Heart left ventricle (tissue), 16 donors: ENCODE results near the gene ZNF646. TPM values are rescaled to one million over a fixed set of nuclear protein-coding genes. Genes with fewer than 3 reads are reported as not detected.

ENCODE experiments used
- ATAC-seq, 4 donors: fragments of 200-7000 bp; cut with Tn5 transposase; one replicate each; pipeline ENCODE4 v1.9.1; 2020 to 2022; ENCODE audit warnings: moderate library complexity in 4 of 4, mild to moderate bottlenecking in 3 of 4, moderate number of reproducible peaks in 1 of 4
- DNase-seq, 5 donors: peaks; one replicate each; pipeline ENCODE4 v3.0.0-alpha.2; 2020
- H3K27ac ChIP-seq, 12 donors: fragments of 200-600 bp; sonication (generic) in 4 of 12; one replicate each; pipeline versions ENCODE4 v1.5.0 to v1.8.0; 2016 to 2022; ENCODE audit warnings: mild to moderate bottlenecking in 2 of 12
- H3K27me3 ChIP-seq, 9 donors: fragments of 200-600 bp; sonication (generic) in 2 of 9; one replicate each; pipeline versions ENCODE4 v1.5.1 to v1.8.0; 2016 to 2022; ENCODE audit warnings: mild to moderate bottlenecking in 3 of 9
- H3K36me3 ChIP-seq, 9 donors: fragments of 200-600 bp; sonication (generic) in 2 of 9; one replicate each; pipeline versions ENCODE4 v1.5.0 to v1.8.0; 2018 to 2022; ENCODE audit warnings: mild to moderate bottlenecking in 2 of 9
- H3K4me1 ChIP-seq, 12 donors: fragments of 200-600 bp; sonication (generic) in 4 of 12; one replicate each; pipeline versions ENCODE4 v1.5.0 to v1.8.0; 2016 to 2022; ENCODE audit warnings: mild to moderate bottlenecking in 3 of 12
- H3K4me3 ChIP-seq, 12 donors: fragments of 200-600 bp; sonication (generic) in 4 of 12; one replicate each; pipeline versions ENCODE4 v1.5.0 to v1.8.0; 2017 to 2022; ENCODE audit warnings: mild to moderate bottlenecking in 9 of 12, moderate library complexity in 4 of 12
- H3K9me3 ChIP-seq, 12 donors: fragments of 200-600 bp; sonication (generic) in 4 of 12; one replicate each; pipeline versions ENCODE4 v1.5.0 to v1.8.0; 2016 to 2022; ENCODE audit warnings: mild to moderate bottlenecking in 1 of 12
- POLR2A ChIP-seq, 2 donors: fragments of 450-650 bp; IDR thresholded peaks; one replicate each; pipeline ENCODE4 v1.6.1; 2017; ENCODE audit warnings: antibody characterized with exemption in 2 of 2, mild to moderate bottlenecking in 2 of 2, moderate library complexity in 2 of 2
- WGBS, 4 donors: extraction: QIAGEN DNeasy Blood & Tissue Kit in 2 of 4; methylation state at CpG; one replicate each; pipeline versions ENCODE4 v1.1.5 to v1.1.7; 2013 to 2018; 5-methylcytosine and 5-hydroxymethylcytosine counted together
- intact Hi-C, 10 donors: fragments of 100-400 bp; cut with DNase I; formaldehyde crosslinking; loops; one replicate each; pipeline versions ENCODE4 v1.11.1 to v1.14.2; 2022
- polyA plus RNA-seq, 2 donors: library from polyadenylated mRNA; stranded (reverse); fragments of 200-250 nt; gene quantifications; one replicate each; pipeline ENCODE4 v1.2.3, GENCODE V29; 2013
- total RNA-seq, 9 donors: library from RNA; depleted of rRNA in 2 of 9; stranded (reverse); fragments of >200 nt in 2 of 9; fragmentation: NEBNext Ultra II Directional in 3 of 9; extraction: Animal tissue kit (Norgen Biotek cat#: 25700) in 3 of 9; gene quantifications; one replicate each; pipeline versions ENCODE4 v1.1.0 to v1.2.4, GENCODE V29; 2016 to 2023
- TF ChIP-seq, protein P1 (sequence below), 12 donors: fragments of 200-600 bp; sonication (generic) in 4 of 12; IDR thresholded peaks; one replicate each; pipeline versions ENCODE4 v1.5.0 to v1.8.0; 2018 to 2022; ENCODE audit warnings: antibody characterized with exemption in 12 of 12, mild to moderate bottlenecking in 5 of 12
- donor health status: ischemic (EF 13 %, LVEDD 7.1; RV severe dilation, severe dysfunction).
- donor health status: healthy with polysubstance abuse.
- donor health status: DM: no; HTN: yes; CAD: no.
- donor health status: DM: no; HTN: no; CAD: no.
- donor health status: ischemic (EF 25% LVEDD 6.9; RV normal size, moderate dysfunction).
- donor health status: ischemic (EF 25% LVEDD 5.7; RV mildly dilated, moderate dysfunction).
- donor health status: healthy.
- donor health status: DM: yes; HTN: yes; CAD: no.
- donor health status: ischemic (EF 35%, LVEDD 5.7; RV mildly dilated, moderate dysfunction).
- donor health status: nonischemic (EF 11% LVEDD 7.7; RV severe dilation, severe dysfunction).
- donor health status: DM: yes; HTN: yes; CAD: no.
- donor health status: PGD.
- donor health status: ischemic (EF 29% LVEDD 5.4; RV normal size, mild dysfunction).
- donor health status: nonischemic (EF 23%, LVEDD 6.1; RV moderate dilation, normal function).

The ZNF646 gene
- total and polyA plus RNA-seq, 11 donors: 6.4 to 15.5 (median 10.0) TPM

- Histone ChIP-seq H3K27me3 (no peaks in the 10 kb centered on the region), H3K4me1 (peaks cover 3 to 38% (median 24%) of the 10 kb centered on the region in 12 donors), H3K36me3 (peaks cover 0 to 57% (median 51%) of the 10 kb centered on the region in 9 donors), H3K27ac (no peak overlapping the region), H3K4me3 (no peak overlapping the region), H3K9me3 (no peaks in the 10 kb centered on the region)
- TF ChIP-seq POLR2A (IDR thresholded peaks at IDR 0.05): no peak
- TF ChIP-seq, protein P1, sequence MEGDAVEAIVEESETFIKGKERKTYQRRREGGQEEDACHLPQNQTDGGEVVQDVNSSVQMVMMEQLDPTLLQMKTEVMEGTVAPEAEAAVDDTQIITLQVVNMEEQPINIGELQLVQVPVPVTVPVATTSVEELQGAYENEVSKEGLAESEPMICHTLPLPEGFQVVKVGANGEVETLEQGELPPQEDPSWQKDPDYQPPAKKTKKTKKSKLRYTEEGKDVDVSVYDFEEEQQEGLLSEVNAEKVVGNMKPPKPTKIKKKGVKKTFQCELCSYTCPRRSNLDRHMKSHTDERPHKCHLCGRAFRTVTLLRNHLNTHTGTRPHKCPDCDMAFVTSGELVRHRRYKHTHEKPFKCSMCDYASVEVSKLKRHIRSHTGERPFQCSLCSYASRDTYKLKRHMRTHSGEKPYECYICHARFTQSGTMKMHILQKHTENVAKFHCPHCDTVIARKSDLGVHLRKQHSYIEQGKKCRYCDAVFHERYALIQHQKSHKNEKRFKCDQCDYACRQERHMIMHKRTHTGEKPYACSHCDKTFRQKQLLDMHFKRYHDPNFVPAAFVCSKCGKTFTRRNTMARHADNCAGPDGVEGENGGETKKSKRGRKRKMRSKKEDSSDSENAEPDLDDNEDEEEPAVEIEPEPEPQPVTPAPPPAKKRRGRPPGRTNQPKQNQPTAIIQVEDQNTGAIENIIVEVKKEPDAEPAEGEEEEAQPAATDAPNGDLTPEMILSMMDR (IDR thresholded peaks at IDR 0.05): no peak
- WGBS, 4 donors: 62 to 80% (median 71%) methylated on average over 10 to 16 of the region's 16 CpGs
- intact Hi-C loops: loop anchor here in 5 of 10 donors (10.0 kb wide), 6 partner anchors 92 to 378 kb away; partner anchors contain the start of genes ARMC5 (in 1 of the 5), FUS (in 1 of the 5), HSD3B7 (in 1 of the 5) and SETD1A (in 1 of the 5)
- ATAC-seq (no peak), DNase-seq (no peak)
These were observed 2.1 kb downstream of the ZNF646 start for GRCh38 chr16:31076319-31076718.

DNA sequence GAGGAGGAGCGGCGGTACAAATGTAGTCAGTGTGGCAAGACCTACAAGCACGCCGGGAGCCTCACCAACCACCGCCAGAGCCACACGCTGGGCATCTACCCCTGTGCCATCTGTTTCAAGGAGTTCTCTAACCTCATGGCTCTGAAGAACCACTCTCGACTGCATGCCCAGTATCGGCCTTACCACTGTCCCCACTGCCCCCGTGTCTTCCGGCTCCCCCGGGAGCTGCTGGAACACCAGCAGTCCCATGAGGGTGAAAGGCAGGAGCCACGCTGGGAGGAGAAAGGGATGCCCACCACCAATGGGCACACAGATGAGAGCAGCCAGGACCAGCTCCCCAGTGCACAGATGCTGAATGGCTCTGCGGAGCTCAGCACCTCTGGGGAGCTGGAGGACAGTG is 2.8 kb downstream of the ZNF646 start:
- peaks cover 0 to 62% (median 55%) of the 10 kb centered on the region in 9 donors for H3K36me3 ChIP-seq
- peaks cover 2 to 38% (median 20%) of the 10 kb centered on the region in 12 donors for H3K4me1 ChIP-seq
- no peaks in the 10 kb centered on the region for H3K9me3 ChIP-seq
- no peak for ATAC-seq
- intact Hi-C loops: loop anchor here in 5 of 10 donors (10.0 kb wide), 6 partner anchors 92 to 378 kb away; partner anchors contain the start of genes ARMC5 (in 1 of the 5), FUS (in 1 of the 5), HSD3B7 (in 1 of the 5) and SETD1A (in 1 of the 5)
- H3K27ac ChIP-seq: no peak overlapping the region
- WGBS, 4 donors: 90 to 99% (median 96%) methylated on average over 12 to 13 of the region's 13 CpGs
- H3K27me3 ChIP-seq: no peaks in the 10 kb centered on the region
- no peak overlapping the region for H3K4me3 ChIP-seq
- TF ChIP-seq, protein P1 (IDR thresholded peaks at IDR 0.05): no peak
- TF ChIP-seq POLR2A (IDR thresholded peaks at IDR 0.05): no peak
- DNase-seq: peak in 1 of 5 donors; percentile 12

DNA sequence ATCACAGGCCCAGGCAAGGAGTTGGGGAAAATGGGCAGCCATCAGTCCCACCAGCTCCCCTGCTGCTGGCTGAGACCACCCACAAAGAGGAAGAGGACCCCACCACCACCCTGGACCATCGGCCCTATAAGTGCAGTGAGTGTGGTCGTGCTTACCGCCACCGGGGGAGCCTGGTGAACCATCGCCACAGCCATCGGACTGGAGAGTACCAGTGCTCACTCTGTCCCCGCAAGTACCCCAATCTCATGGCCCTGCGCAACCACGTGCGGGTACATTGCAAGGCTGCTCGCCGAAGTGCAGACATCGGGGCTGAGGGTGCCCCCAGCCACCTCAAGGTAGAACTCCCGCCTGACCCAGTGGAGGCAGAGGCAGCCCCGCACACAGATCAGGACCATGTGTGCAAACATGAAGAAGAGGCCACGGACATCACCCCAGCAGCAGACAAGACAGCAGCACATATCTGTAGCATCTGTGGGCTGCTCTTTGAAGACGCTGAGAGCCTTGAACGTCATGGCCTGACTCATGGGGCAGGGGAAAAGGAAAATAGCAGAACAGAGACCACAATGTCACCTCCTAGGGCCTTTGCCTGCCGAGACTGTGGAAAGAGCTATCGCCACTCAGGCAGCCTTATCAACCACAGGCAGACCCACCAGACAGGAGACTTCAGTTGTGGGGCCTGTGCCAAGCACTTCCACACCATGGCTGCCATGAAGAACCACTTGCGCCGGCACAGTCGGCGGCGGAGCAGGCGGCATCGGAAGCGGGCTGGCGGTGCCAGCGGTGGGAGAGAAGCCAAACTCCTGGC is 3.6 kb downstream of the ZNF646 start:
- no peak for TF ChIP-seq POLR2A (IDR thresholded peaks at IDR 0.05)
- TF ChIP-seq, protein P1 (IDR thresholded peaks at IDR 0.05): no peak
- H3K36me3 ChIP-seq: peaks cover 0 to 69% (median 63%) of the 10 kb centered on the region in 9 donors
- DNase-seq (no peak), ATAC-seq (no peak)
- no peak overlapping the region for H3K4me3 ChIP-seq
- intact Hi-C loops: loop anchor here in 5 of 10 donors (10.0 kb wide), 6 partner anchors 93 to 377 kb away; partner anchors contain the start of genes ARMC5 (in 1 of the 5), FUS (in 1 of the 5), HSD3B7 (in 1 of the 5) and SETD1A (in 1 of the 5)
- no peaks in the 10 kb centered on the region for H3K27me3 ChIP-seq
- H3K9me3 ChIP-seq: no peaks in the 10 kb centered on the region
- 92 to 93% (median 92%) methylated on average over 24 to 30 of the region's 30 CpGs for WGBS, 4 donors
- H3K4me1 ChIP-seq: peaks cover 0 to 37% (median 15%) of the 10 kb centered on the region in 12 donors
- H3K27ac ChIP-seq: no peak overlapping the region
